Neural progenitor cell (in vitro differentiated cells): ENCODE measurements around the gene FBN2.

Source experiments
- CTCF ChIP-seq: fragments of 200-600 bp; sonication (generic); IDR thresholded peaks from 2 replicates; pipeline ENCODE4 v1.5.1; 2017; ENCODE audit warnings: antibody characterized with exemption, mild to moderate bottlenecking
- EZH2 ChIP-seq: fragments of 200-600 bp; sonication (generic); IDR thresholded peaks from 2 replicates; pipeline ENCODE4 v1.6.1; 2017; ENCODE audit warnings: antibody characterized with exemption, mild to moderate bottlenecking, moderate library complexity

- TF ChIP-seq CTCF (no peak), EZH2 (no peak)
These were observed 210.0 kb downstream of the FBN2 start for GRCh38 chr5:128328007-128328406.
